Transverse colon (tissue), 4 donors: ENCODE data around the gene SLC13A3.

Source experiments
- EP300 ChIP-seq: sonication (generic); formaldehyde crosslinking; IDR thresholded peaks from one replicate; pipeline ENCODE4 v1.6.1; 2017; ENCODE audit warnings: antibody characterized with exemption, low read depth
- POLR2A ChIP-seq: fragments of 450-650 bp; IDR thresholded peaks from one replicate; pipeline ENCODE4 v1.6.1; 2016; ENCODE audit warnings: antibody characterized with exemption, mild to moderate bottlenecking, moderate library complexity
- POLR2AphosphoS5 ChIP-seq, 3 donors: sonication (generic); formaldehyde crosslinking; IDR thresholded peaks; one replicate each; pipeline ENCODE4 v1.6.1; 2016; ENCODE audit warnings: antibody characterized with exemption in 3 of 3
- TF ChIP-seq, protein P1 (sequence below), 5 experiments: fragments of 200-600 bp in 3 of 5; fragments of 450-650 bp in 2 of 5; sonication (generic) in 3 of 5; IDR thresholded peaks; 1 replicate in 2 of 5; 2 replicates in 3 of 5; pipeline ENCODE4 v1.5.1; 2016 to 2017; ENCODE audit warnings: antibody characterized with exemption in 5 of 5, inconsistent platforms in 3 of 5, mild to moderate bottlenecking in 2 of 5, moderate library complexity in 1 of 5

DNA sequence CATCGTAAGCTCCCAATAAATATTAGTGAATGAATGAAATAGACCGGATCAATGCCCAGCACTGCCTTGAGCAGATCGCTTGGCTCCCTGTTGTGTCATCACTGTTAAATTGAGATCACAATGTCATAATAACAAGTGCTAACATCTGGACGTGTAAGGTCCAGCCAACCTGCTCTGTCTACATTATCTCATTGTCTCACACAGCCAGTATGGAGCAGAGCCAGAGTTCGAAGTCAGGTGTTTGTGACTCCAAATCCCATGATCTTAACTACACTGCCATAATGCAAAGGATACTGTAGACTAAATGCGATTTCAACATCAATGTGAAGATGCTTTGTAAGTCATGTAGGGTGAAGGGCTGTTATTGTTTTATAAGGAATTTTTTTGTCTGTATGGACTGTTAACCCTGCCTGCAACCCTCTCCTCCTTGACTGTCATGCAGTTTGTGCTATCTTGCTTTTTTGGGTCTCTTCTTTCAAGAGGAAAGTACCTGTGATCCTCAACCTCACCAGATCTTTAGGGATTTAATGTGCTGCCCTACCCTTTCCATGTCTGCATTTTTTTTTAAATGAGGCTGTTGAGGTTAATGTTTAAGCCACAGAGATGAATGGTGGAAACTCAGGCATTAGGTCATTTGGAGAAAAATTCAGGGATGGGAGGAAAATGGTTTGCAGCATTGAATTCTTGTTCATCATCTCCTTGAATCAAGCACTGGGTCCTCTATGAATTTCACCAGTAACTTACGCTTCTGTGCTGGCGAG lies 51.9 kb downstream of the SLC13A3 start:
- no peak for TF ChIP-seq POLR2AphosphoS5 (IDR thresholded peaks at IDR 0.05)
- TF ChIP-seq, protein P1, sequence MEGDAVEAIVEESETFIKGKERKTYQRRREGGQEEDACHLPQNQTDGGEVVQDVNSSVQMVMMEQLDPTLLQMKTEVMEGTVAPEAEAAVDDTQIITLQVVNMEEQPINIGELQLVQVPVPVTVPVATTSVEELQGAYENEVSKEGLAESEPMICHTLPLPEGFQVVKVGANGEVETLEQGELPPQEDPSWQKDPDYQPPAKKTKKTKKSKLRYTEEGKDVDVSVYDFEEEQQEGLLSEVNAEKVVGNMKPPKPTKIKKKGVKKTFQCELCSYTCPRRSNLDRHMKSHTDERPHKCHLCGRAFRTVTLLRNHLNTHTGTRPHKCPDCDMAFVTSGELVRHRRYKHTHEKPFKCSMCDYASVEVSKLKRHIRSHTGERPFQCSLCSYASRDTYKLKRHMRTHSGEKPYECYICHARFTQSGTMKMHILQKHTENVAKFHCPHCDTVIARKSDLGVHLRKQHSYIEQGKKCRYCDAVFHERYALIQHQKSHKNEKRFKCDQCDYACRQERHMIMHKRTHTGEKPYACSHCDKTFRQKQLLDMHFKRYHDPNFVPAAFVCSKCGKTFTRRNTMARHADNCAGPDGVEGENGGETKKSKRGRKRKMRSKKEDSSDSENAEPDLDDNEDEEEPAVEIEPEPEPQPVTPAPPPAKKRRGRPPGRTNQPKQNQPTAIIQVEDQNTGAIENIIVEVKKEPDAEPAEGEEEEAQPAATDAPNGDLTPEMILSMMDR (IDR thresholded peaks at IDR 0.05) = no peak
- TF ChIP-seq EP300 = no peak
- TF ChIP-seq POLR2A = no peak
